H1 (cell line): ENCODE data around the gene TOMM7. TPM values are rescaled to one million over a fixed set of nuclear protein-coding genes. Genes with fewer than 3 reads are reported as not detected.

ENCODE experiments used
- CTCF ChIA-PET: fragments of 300-600 bp; sonication (Branson Sonifier 250); formaldehyde crosslinking; loops from one replicate; lab custom pipeline; 2021; ENCODE audit not compliant: partially characterized antibody; lab: Charles Lee
- POLR2A ChIA-PET: fragments of 300-600 bp; sonication (Branson Sonifier 250); formaldehyde crosslinking; loops from one replicate; lab custom pipeline; 2021; ENCODE audit warnings: inconsistent platforms; ENCODE audit not compliant: partially characterized antibody; lab: Charles Lee
- DNase-seq, 2 experiments: peaks; one replicate each; pipeline versions ENCODE4 v3.0.0 to v3.0.0-alpha.2; 2010 to 2022; ENCODE audit warnings: low spot score in 2 of 2, low read depth in 1 of 2, mixed read lengths in 1 of 2
- FAIRE-seq: peaks from 2 replicates; lab custom pipeline; 2011; peaks lifted over from hg19 to GRCh38; lab: Jason Lieb, UNC
- H2AFZ ChIP-seq: 2 replicates; pipeline ENCODE4 v1.8.1; 2012; ENCODE audit warnings: low read length, inconsistent platforms
- H2AK5ac ChIP-seq: 2 replicates; pipeline ENCODE4 v1.6.1; 2013; ENCODE audit warnings: low read depth, low read length
- H2BK120ac ChIP-seq: replicated peaks from 2 replicates; pipeline ENCODE3; 2013; ENCODE audit warnings: low read depth, low read length, inconsistent platforms
- H2BK12ac ChIP-seq: 2 replicates; pipeline ENCODE4 v1.6.1; 2013; ENCODE audit warnings: low read depth, low read length
- H2BK15ac ChIP-seq: 2 replicates; pipeline ENCODE4 v1.6.1; 2013; ENCODE audit warnings: low read length
- H2BK20ac ChIP-seq: 2 replicates; pipeline ENCODE4 v1.6.1; 2013; ENCODE audit warnings: low read length
- H2BK5ac ChIP-seq: 2 replicates; pipeline ENCODE4 v1.6.1; 2013; ENCODE audit warnings: low read depth, low read length
- H3K14ac ChIP-seq: 2 replicates; pipeline ENCODE4 v1.6.1; 2013; ENCODE audit warnings: inconsistent platforms; ENCODE audit not compliant: insufficient read length
- H3K18ac ChIP-seq: 2 replicates; pipeline ENCODE4 v1.6.1; 2013; ENCODE audit warnings: low read length; ENCODE audit errors: extremely low read depth
- H3K23ac ChIP-seq: 2 replicates; pipeline ENCODE4 v1.6.1; 2013; ENCODE audit warnings: inconsistent platforms; ENCODE audit not compliant: insufficient read length
- H3K23me2 ChIP-seq: 2 replicates; pipeline ENCODE4 v1.6.1; 2013; ENCODE audit warnings: low read depth, low read length
- H3K27ac ChIP-seq: 2 replicates; pipeline ENCODE4 v1.6.1; 2011; ENCODE audit warnings: low read depth, low read length, inconsistent platforms
- H3K27me3 ChIP-seq, 4 experiments: replicated peaks in 1 of 4; 1 replicate in 1 of 4; 2 replicates in 3 of 4; pipeline versions ENCODE4 v1.6.1 to v1.8.1; 2011 to 2013; ENCODE audit warnings: low read length in 3 of 4, mild to moderate bottlenecking in 3 of 4, inconsistent platforms in 2 of 4, mixed read lengths in 2 of 4, moderate library complexity in 1 of 4; ENCODE audit not compliant: control insufficient read depth in 3 of 4, insufficient read depth in 3 of 4; ENCODE audit errors: extremely low read depth in 1 of 4
- H3K36me3 ChIP-seq, 4 experiments: 2 replicates each; pipeline versions ENCODE4 v1.6.1 to v1.8.1; 2011 to 2013; ENCODE audit warnings: mild to moderate bottlenecking in 4 of 4, low read length in 3 of 4, moderate library complexity in 2 of 4, control low read depth in 1 of 4, inconsistent platforms in 1 of 4; ENCODE audit not compliant: insufficient read depth in 4 of 4, control insufficient read depth in 2 of 4
- H3K4ac ChIP-seq: replicated peaks from 2 replicates; pipeline ENCODE3; 2013; ENCODE audit warnings: low read length, low read depth, mixed read lengths, inconsistent platforms; ENCODE audit not compliant: insufficient read length
- H3K4me1 ChIP-seq, 4 experiments: replicated peaks in 1 of 4; 1 replicate in 1 of 4; 2 replicates in 3 of 4; pipeline versions ENCODE4 v1.6.1 to v1.8.1; 2011 to 2013; ENCODE audit warnings: low read length in 3 of 4, inconsistent platforms in 2 of 4, mixed read lengths in 1 of 4; ENCODE audit not compliant: insufficient read depth in 4 of 4, control insufficient read depth in 3 of 4
- H3K4me2 ChIP-seq, 2 experiments: 2 replicates each; pipeline versions ENCODE4 v1.6.1 to v1.8.1; 2011 to 2013; ENCODE audit warnings: low read depth in 2 of 2, low read length in 2 of 2, control low read depth in 1 of 2, inconsistent platforms in 1 of 2, mild to moderate bottlenecking in 1 of 2; ENCODE audit not compliant: insufficient read depth in 1 of 2
- H3K4me3 ChIP-seq, 4 experiments: fragments of 200-600, 300-600 bp in 1 of 4; sonication (generic), shearing (Covaris generic), sonication (Bioruptor Twin) in 1 of 4; 2 replicates each; pipeline versions ENCODE4 v1.5.1 to v1.8.1; 2011 to 2016; ENCODE audit warnings: low read length in 4 of 4, low read depth in 3 of 4, control low read depth in 2 of 4, inconsistent platforms in 2 of 4, mild to moderate bottlenecking in 2 of 4, mixed read lengths in 1 of 4, moderate library complexity in 1 of 4; ENCODE audit not compliant: insufficient read depth in 2 of 4; ENCODE audit errors: extremely low read depth in 1 of 4
- H3K56ac ChIP-seq: replicated peaks from 2 replicates; pipeline ENCODE3; 2013; ENCODE audit warnings: low read depth, mild to moderate bottlenecking, mixed read lengths, low read length, inconsistent platforms; ENCODE audit not compliant: insufficient read length
- H3K79me1 ChIP-seq: 2 replicates; pipeline ENCODE4 v1.6.1; 2013; ENCODE audit warnings: low read depth, low read length, control low read depth
- H3K79me2 ChIP-seq, 2 experiments: 2 replicates each; pipeline versions ENCODE4 v1.6.1 to v1.8.1; 2012 to 2013; ENCODE audit warnings: low read length in 2 of 2, mild to moderate bottlenecking in 2 of 2, inconsistent platforms in 1 of 2; ENCODE audit not compliant: insufficient read depth in 2 of 2, control insufficient read depth in 1 of 2
- H3K9ac ChIP-seq, 4 experiments: replicated peaks in 1 of 4; 1 replicate in 1 of 4; 2 replicates in 3 of 4; pipeline versions ENCODE4 v1.6.1 to v1.8.1; 2011 to 2013; ENCODE audit warnings: low read depth in 3 of 4, low read length in 3 of 4, control low read depth in 2 of 4, mild to moderate bottlenecking in 2 of 4, moderate library complexity in 2 of 4, inconsistent platforms in 1 of 4; ENCODE audit errors: extremely low read depth in 1 of 4
- H3K9me3 ChIP-seq, 2 experiments: 2 replicates each; pipeline versions ENCODE4 v1.6.1 to v1.8.1; 2012 to 2013; ENCODE audit warnings: mild to moderate bottlenecking in 2 of 2, moderate library complexity in 2 of 2, control low read depth in 1 of 2, inconsistent platforms in 1 of 2, low read depth in 1 of 2, low read length in 1 of 2, mixed read lengths in 1 of 2; ENCODE audit not compliant: insufficient read depth in 2 of 2
- H4K20me1 ChIP-seq, 2 experiments: replicated peaks in 1 of 2; 2 replicates each; pipeline versions ENCODE3 to v1.8.1; 2011 to 2013; ENCODE audit warnings: inconsistent platforms in 2 of 2, low read length in 2 of 2, mild to moderate bottlenecking in 1 of 2; ENCODE audit not compliant: insufficient read depth in 2 of 2, control insufficient read depth in 1 of 2
- H4K5ac ChIP-seq: 2 replicates; pipeline ENCODE4 v1.6.1; 2013; ENCODE audit warnings: low read length, low read depth, mixed read lengths, inconsistent platforms; ENCODE audit not compliant: insufficient read length
- H4K8ac ChIP-seq: 2 replicates; pipeline ENCODE4 v1.8.0; 2013; ENCODE audit warnings: mild to moderate bottlenecking, moderate library complexity, low read length, inconsistent platforms; ENCODE audit not compliant: insufficient read depth; ENCODE audit errors: extremely low read depth
- H4K91ac ChIP-seq: replicated peaks from 2 replicates; pipeline ENCODE3; 2013; ENCODE audit warnings: low read length, mixed read lengths, inconsistent platforms; ENCODE audit not compliant: insufficient read length
- KDM1A ChIP-seq: fragments of 200-600, 300-600 bp; sonication (generic); IDR thresholded peaks from 2 replicates; pipeline ENCODE4 v1.7.1; 2016; ENCODE audit warnings: mild to moderate bottlenecking, low read length, borderline replicate concordance
- POLR2A ChIP-seq, 2 experiments: IDR thresholded peaks; 1 replicate in 1 of 2; 2 replicates in 1 of 2; pipeline ENCODE4 v1.6.1; 2011; ENCODE audit warnings: low read depth in 2 of 2, low read length in 2 of 2, mild to moderate bottlenecking in 2 of 2; ENCODE audit errors: control extremely low read depth in 1 of 2
- WGBS, 2 experiments: shearing (Covaris generic) in 1 of 2; methylation state at CpG; one replicate each; pipeline versions ENCODE4 v1.1.6 to v1.1.7; 2013 to 2015; ENCODE audit warnings: low lambda C conversion rate in 2 of 2, mixed read lengths in 2 of 2, inconsistent platforms in 1 of 2, low coverage in 1 of 2, missing lambda C conversion rate in 1 of 2; ENCODE audit not compliant: insufficient replicate concordance in 2 of 2, insufficient coverage in 1 of 2, insufficient read length in 1 of 2; ENCODE audit errors: extremely low coverage in 1 of 2, missing lambda C conversion rate in 1 of 2; 5-methylcytosine and 5-hydroxymethylcytosine counted together
- polyA plus RNA-seq, 7 experiments: library from polyadenylated mRNA; depleted of rRNA in 3 of 7; stranded (reverse) in 5 of 7; unstranded in 2 of 7; fragments of >200 nt in 5 of 7; fragments of 200-250 nt in 2 of 7; gene quantifications; 1 replicate in 5 of 7; 2 replicates in 1 of 7; 4 replicates in 1 of 7; pipeline versions ENCODE4 v1.2.1 to v1.2.3, GENCODE V29; 2011 to 2013; ENCODE audit warnings: missing spikeins in 2 of 7, mixed read lengths in 2 of 7
- total RNA-seq: library from RNA; stranded (reverse); fragmentation: NEBNext Ultra II Directional; extraction: Animal tissue kit (Norgen Biotek cat#: 25700); gene quantifications from 2 replicates; pipeline ENCODE4 v1.2.1, GENCODE V29; 2021

TOMM7 gene
- total and polyA plus RNA-seq, 2 of the 8 experiments (the other 6 are each of a cell fraction or from before 2014, with no cell fraction given) = 389 to 508 TPM

DNA sequence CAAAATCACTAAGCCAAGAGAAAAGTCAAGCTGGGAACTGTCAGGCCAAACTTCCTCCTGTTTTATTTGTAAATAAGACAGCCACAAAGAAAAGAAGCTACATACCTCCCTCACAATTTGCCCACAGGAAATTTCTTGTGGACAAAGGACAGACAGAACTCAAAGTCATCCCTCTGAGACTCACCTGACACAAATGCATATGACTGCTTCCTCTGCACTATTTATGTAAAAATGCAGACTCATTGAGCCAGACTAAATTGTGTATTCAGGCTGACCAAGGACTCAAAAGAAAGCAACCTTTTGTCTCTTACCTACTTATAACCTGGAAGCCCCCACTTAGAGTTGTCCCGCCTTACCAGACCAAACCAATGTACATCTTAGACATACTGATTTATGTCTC lies 11.8 kb downstream of the TOMM7 start:
- Histone ChIP-seq H3K9ac (no peak overlapping the region), H2BK12ac (peak overlapping the region; percentile 54; the same call in 1 of the 2 replicates), H3K4ac (no peak overlapping the region), H4K8ac (no peak overlapping the region), H3K56ac (no peak overlapping the region), H3K4me2 (no peak overlapping the region; a peak in 1 of 4 replicates), H4K5ac (no peak overlapping the region), H3K36me3 (peaks cover 0 to 39% (median 11%) of the 10 kb centered on the region in 4 experiments; a peak in 6 of 8 replicates), H2BK20ac (no peak overlapping the region), H3K4me1 (peaks cover 0 to 26% (median 15%) of the 10 kb centered on the region in 4 experiments), H2BK15ac (no peak overlapping the region), H2AK5ac (no peak overlapping the region; the same call in 1 of the 2 replicates), H3K79me2 (peaks cover 5 to 11% of the 10 kb centered on the region in 2 experiments; a peak in 2 of 4 replicates), H3K18ac (no peak overlapping the region), H3K23ac (no peak overlapping the region), H3K9me3 (no peaks in the 10 kb centered on the region), H3K79me1 (no peaks in the 10 kb centered on the region; the same call in 1 of the 2 replicates), H4K91ac (no peak overlapping the region), H3K4me3 (no peak overlapping the region), H2BK5ac (peak overlapping the region; percentile 69), H3K27me3 (no peaks in the 10 kb centered on the region), H3K14ac (no peak overlapping the region), H3K23me2 (no peaks in the 10 kb centered on the region), H3K27ac (0 out of 2 replicates have a peak overlapping the region, but pooled peaks have one; percentile 39), H4K20me1 (no peaks in the 10 kb centered on the region), H2BK120ac (peak overlapping the region; percentile 33), H2AFZ (no peak overlapping the region)
- ChIA-PET POLR2A (interaction anchor here (0.8 to 5.2 kb wide), 11 partner anchors 9 to 402 kb away, joined by 3 to 42 read pairs (median 4); partner anchors contain the start of genes KLHL7 and TOMM7), CTCF (interaction anchor here (0.6 to 1.9 kb wide), 8 partner anchors 11 to 212 kb away, joined by 3 to 9 read pairs (median 6); no protein-coding TSS in a partner anchor)
- peak in 1 of 2 experiments; percentile 27; a peak in 1 of 3 replicates for TF ChIP-seq POLR2A (IDR thresholded peaks at IDR 0.05; ENCODE audit: control extremely low read depth in 1 of 2, low read depth in 2 of 2, low read length in 2 of 2)
- no peak for TF ChIP-seq KDM1A
- FAIRE-seq (no peak), DNase-seq (no peak)
- 65% methylated on average over 1 of the region's 1 CpG; no CpG with 5 or more reads in 1 of the 2 experiments for WGBS, 2 experiments
